ENCODE measurements around the gene ERMP1. TPM values are rescaled to one million over a fixed set of nuclear protein-coding genes. Genes with fewer than 3 reads are reported as not detected.

Gene ERMP1
- total and polyA plus RNA-seq, 2 of the 8 experiments (the other 6 are each of a cell fraction or from before 2014, with no cell fraction given) = 12.8 to 16.7 TPM

DNA sequence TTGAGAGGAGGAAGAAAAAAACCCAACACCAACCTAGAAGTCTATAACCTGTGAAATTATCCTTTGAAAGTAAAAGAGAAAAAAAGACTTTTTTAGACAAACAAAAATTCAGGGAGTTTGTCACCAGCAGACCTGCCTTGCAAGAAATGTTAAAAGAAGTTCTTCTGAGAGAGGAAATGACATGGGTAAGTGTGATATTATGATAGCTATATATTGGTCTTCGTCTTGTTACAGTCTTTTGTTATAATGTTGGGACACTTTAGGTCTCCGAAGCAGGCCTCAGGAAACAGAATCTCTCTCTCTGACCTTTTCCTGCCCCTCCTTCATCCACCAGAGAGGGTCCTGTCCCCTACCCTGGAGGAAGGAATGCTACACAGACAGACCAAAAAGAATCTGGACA lies 41.1 kb upstream of the ERMP1 start:
- POLR2A ChIA-PET (ENCODE audit: partially characterized antibody) = no interaction called here
- TF ChIP-seq, protein P1, sequence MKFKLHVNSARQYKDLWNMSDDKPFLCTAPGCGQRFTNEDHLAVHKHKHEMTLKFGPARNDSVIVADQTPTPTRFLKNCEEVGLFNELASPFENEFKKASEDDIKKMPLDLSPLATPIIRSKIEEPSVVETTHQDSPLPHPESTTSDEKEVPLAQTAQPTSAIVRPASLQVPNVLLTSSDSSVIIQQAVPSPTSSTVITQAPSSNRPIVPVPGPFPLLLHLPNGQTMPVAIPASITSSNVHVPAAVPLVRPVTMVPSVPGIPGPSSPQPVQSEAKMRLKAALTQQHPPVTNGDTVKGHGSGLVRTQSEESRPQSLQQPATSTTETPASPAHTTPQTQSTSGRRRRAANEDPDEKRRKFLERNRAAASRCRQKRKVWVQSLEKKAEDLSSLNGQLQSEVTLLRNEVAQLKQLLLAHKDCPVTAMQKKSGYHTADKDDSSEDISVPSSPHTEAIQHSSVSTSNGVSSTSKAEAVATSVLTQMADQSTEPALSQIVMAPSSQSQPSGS (IDR thresholded peaks at IDR 0.05; ENCODE audit: low read length) = no peak
- TF ChIP-seq CREB1 (IDR thresholded peaks at IDR 0.05) = no peak
- TF ChIP-seq TCF12 (IDR thresholded peaks at IDR 0.05; ENCODE audit: low read depth, low read length) = no peak
- no peak for TF ChIP-seq NRF1 (IDR thresholded peaks at IDR 0.05; ENCODE audit: low read depth, low read length)
- no peak for TF ChIP-seq SRF (IDR thresholded peaks at IDR 0.05; ENCODE audit: low read depth, low read length)
- TF ChIP-seq ZNF274 (IDR thresholded peaks at IDR 0.05; ENCODE audit: borderline replicate concordance, extremely low read depth, low read length) = no peak
- no peak for TF ChIP-seq JUND (IDR thresholded peaks at IDR 0.05; ENCODE audit: low read length)
- no peak for TF ChIP-seq SIRT6 (IDR thresholded peaks at IDR 0.05; ENCODE audit: low read length)
- TF ChIP-seq E2F6 (IDR thresholded peaks at IDR 0.05) = no peak
- no peak for TF ChIP-seq POLR2A (IDR thresholded peaks at IDR 0.05; ENCODE audit: control extremely low read depth in 1 of 2, low read depth in 2 of 2, low read length in 2 of 2)
- no peak for TF ChIP-seq ATF3 (IDR thresholded peaks at IDR 0.05; ENCODE audit: insufficient read depth, low read depth, low read length)
- no peak for TF ChIP-seq MAFK (IDR thresholded peaks at IDR 0.05; ENCODE audit: low read depth, low read length)
- TF ChIP-seq CHD2 (IDR thresholded peaks at IDR 0.05; ENCODE audit: low read length) = no peak

More for the DNA sequence above, 41.1 kb upstream of the ERMP1 start:
- Histone ChIP-seq H3K4me2 (ENCODE audit: insufficient read depth in 1 of 2, low read depth in 2 of 2, low read length in 2 of 2) (no peak overlapping the region), H4K8ac (ENCODE audit: extremely low read depth, insufficient read depth, low read length) (no peak overlapping the region), H3K4ac (replicated peaks; ENCODE audit: insufficient read length, low read depth, low read length) (no peak overlapping the region), H3K23ac (ENCODE audit: insufficient read length) (no peak overlapping the region), H3K23me2 (ENCODE audit: low read depth, low read length) (no peaks in the 10 kb centered on the region), H3K56ac (replicated peaks; ENCODE audit: insufficient read length, low read depth, low read length) (no peak overlapping the region), H3K9me3 (ENCODE audit: insufficient read depth in 2 of 2, low read depth in 1 of 2, low read length in 1 of 2) (no peaks in the 10 kb centered on the region), H4K5ac (ENCODE audit: insufficient read length, low read depth, low read length) (no peak overlapping the region), H3K27ac (ENCODE audit: low read depth, low read length) (no peak overlapping the region), H4K20me1 (replicated peaks in 1 of 2; ENCODE audit: control insufficient read depth in 1 of 2, insufficient read depth in 2 of 2, low read length in 2 of 2) (no peaks in the 10 kb centered on the region), H3K27me3 (replicated peaks in 1 of 4; ENCODE audit: control insufficient read depth in 3 of 4, extremely low read depth in 1 of 4, insufficient read depth in 3 of 4, low read length in 3 of 4) (no peaks in the 10 kb centered on the region), H3K4me3 (ENCODE audit: extremely low read depth in 1 of 4, insufficient read depth in 2 of 4, low read depth in 3 of 4, low read length in 4 of 4) (no peak overlapping the region), H2BK12ac (ENCODE audit: low read depth, low read length) (no peak overlapping the region), H2BK15ac (ENCODE audit: low read length) (no peak overlapping the region), H2BK120ac (replicated peaks; ENCODE audit: low read depth, low read length) (no peak overlapping the region), H2AK5ac (ENCODE audit: low read depth, low read length) (no peak overlapping the region), H2AFZ (ENCODE audit: low read length) (no peak overlapping the region), H3K79me2 (ENCODE audit: control insufficient read depth in 1 of 2, insufficient read depth in 2 of 2, low read length in 2 of 2) (no peaks in the 10 kb centered on the region), H3K79me1 (ENCODE audit: low read depth, low read length) (no peaks in the 10 kb centered on the region), H3K4me1 (replicated peaks in 1 of 4; ENCODE audit: control insufficient read depth in 3 of 4, insufficient read depth in 4 of 4, low read length in 3 of 4) (0 out of 7 replicates have a peak, but pooled peaks cover 0 to 3% (median 1%) of the 10 kb centered on the region in 4 experiments), H2BK20ac (ENCODE audit: low read length) (no peak overlapping the region), H3K36me3 (ENCODE audit: control insufficient read depth in 2 of 4, insufficient read depth in 4 of 4, low read length in 3 of 4) (no peaks in the 10 kb centered on the region), H4K91ac (replicated peaks; ENCODE audit: insufficient read length, low read length) (no peak overlapping the region), H3K9ac (replicated peaks in 1 of 4; ENCODE audit: extremely low read depth in 1 of 4, low read depth in 3 of 4, low read length in 3 of 4) (no peak overlapping the region), H3K18ac (ENCODE audit: extremely low read depth, low read length) (no peak overlapping the region), H3K14ac (ENCODE audit: insufficient read length) (no peak overlapping the region), H2BK5ac (ENCODE audit: low read depth, low read length) (no peak overlapping the region)
- CTCF ChIA-PET (ENCODE audit: partially characterized antibody) = interaction anchor here (0.7 to 3.0 kb wide), 4 partner anchors 12 to 113 kb away, joined by 3 to 20 read pairs (median 4); no protein-coding TSS in a partner anchor
- FAIRE-seq = no peak
- WGBS, 2 experiments (ENCODE audit: extremely low coverage in 1 of 2, insufficient coverage in 1 of 2, insufficient read length in 1 of 2, insufficient replicate concordance in 2 of 2, low coverage in 1 of 2, low lambda C conversion rate in 2 of 2, missing lambda C conversion rate in 1 of 2) = 94% methylated on average over 2 of the region's 2 CpGs; no CpG with 5 or more reads in 1 of the 2 experiments
- DNase-seq (ENCODE audit: low read depth in 1 of 2, low spot score in 2 of 2) = no peak

All from H1 (cell line).